HG03342 (cell line): ENCODE data around the gene CASP8.
A peak's percentile ranks its signal among the peaks of the same experiment; 100 is the strongest.
"Not testable (repeated sequence)": the region's sequence is repeated elsewhere in the genome, so short reads cannot be mapped to it uniquely, and the experiment has no call there.

Experiments used
- ATAC-seq: cut with Tn5 transposase; IDR thresholded peaks from one replicate; pipeline ENCODE4 v1.9.1; 2021; ENCODE audit warnings: mild to moderate bottlenecking, moderate library complexity; ENCODE audit not compliant: unreplicated experiment

Gene CASP8

GRCh38 chr2:201239167-201239935 lies 21.0 kb upstream of the CASP8 start:
- ATAC-seq, result not testable (repeated sequence)

GRCh38 chr2:201242571-201243277 lies 17.6 kb upstream of the CASP8 start:
- no peak for ATAC-seq

GRCh38 chr2:201244829-201245228 lies 15.5 kb upstream of the CASP8 start:
- no peak for ATAC-seq

- no peak for ATAC-seq
These were observed 14.1 kb upstream of the CASP8 start for GRCh38 chr2:201246280-201246679.

GRCh38 chr2:201248288-201248844 lies 12.0 kb upstream of the CASP8 start:
- ATAC-seq, result no peak

GRCh38 chr2:201249889-201250288 lies 10.4 kb upstream of the CASP8 start:
- ATAC-seq, result no peak

GRCh38 chr2:201250741-201251140 lies 9.6 kb upstream of the CASP8 start:
- ATAC-seq, result no peak

- ATAC-seq, result no peak
These were observed 6.1 kb upstream of the CASP8 start for GRCh38 chr2:201254081-201254730.

- ATAC-seq, result no peak
These were observed 4.8 kb upstream of the CASP8 start for GRCh38 chr2:201255408-201256033.

GRCh38 chr2:201256082-201256481 lies 4.3 kb upstream of the CASP8 start:
- ATAC-seq, result no peak

- peak; percentile 51 for ATAC-seq
These were observed 2.9 kb upstream of the CASP8 start for GRCh38 chr2:201257381-201257955.

GRCh38 chr2:201257956-201258665 lies 2.2 kb upstream of the CASP8 start:
- peak; percentile 57 for ATAC-seq

- ATAC-seq, result peak; percentile 12
These were observed 1.4 kb upstream of the CASP8 start for GRCh38 chr2:201258666-201259615.

GRCh38 chr2:201261471-201261870 lies 1.1 kb downstream of the CASP8 start:
- no peak for ATAC-seq

GRCh38 chr2:201261906-201262305 lies 1.6 kb downstream of the CASP8 start:
- ATAC-seq, result no peak

GRCh38 chr2:201262718-201263117 lies 2.4 kb downstream of the CASP8 start:
- ATAC-seq, result no peak

GRCh38 chr2:201263779-201264178 lies 3.4 kb downstream of the CASP8 start:
- ATAC-seq, result no peak

GRCh38 chr2:201264472-201265173 lies 4.3 kb downstream of the CASP8 start:
- no peak for ATAC-seq
